H4 (cell line): ENCODE data around the gene LIN37. TPM values are rescaled to one million over a fixed set of nuclear protein-coding genes. Genes with fewer than 3 reads are reported as not detected.
A peak's percentile ranks its signal among the peaks of the same experiment; 100 is the strongest.
"Not testable (repeated sequence)": the region's sequence is repeated elsewhere in the genome, so short reads cannot be mapped to it uniquely, and the experiment has no call there.

Experiments used
- DNase-seq: peaks from one replicate; pipeline ENCODE4 v3.0.0-alpha.2; 2015; ENCODE audit warnings: low spot score
- total RNA-seq: library from RNA; depleted of rRNA; stranded (reverse); fragments of >200 nt; shearing (Covaris generic); gene quantifications from 2 replicates; pipeline ENCODE4 v1.2.3, GENCODE V29; 2014; rRNA removed

LIN37 gene
- total RNA-seq, 1 experiment from 2014 or later = 15.5 TPM

DNA sequence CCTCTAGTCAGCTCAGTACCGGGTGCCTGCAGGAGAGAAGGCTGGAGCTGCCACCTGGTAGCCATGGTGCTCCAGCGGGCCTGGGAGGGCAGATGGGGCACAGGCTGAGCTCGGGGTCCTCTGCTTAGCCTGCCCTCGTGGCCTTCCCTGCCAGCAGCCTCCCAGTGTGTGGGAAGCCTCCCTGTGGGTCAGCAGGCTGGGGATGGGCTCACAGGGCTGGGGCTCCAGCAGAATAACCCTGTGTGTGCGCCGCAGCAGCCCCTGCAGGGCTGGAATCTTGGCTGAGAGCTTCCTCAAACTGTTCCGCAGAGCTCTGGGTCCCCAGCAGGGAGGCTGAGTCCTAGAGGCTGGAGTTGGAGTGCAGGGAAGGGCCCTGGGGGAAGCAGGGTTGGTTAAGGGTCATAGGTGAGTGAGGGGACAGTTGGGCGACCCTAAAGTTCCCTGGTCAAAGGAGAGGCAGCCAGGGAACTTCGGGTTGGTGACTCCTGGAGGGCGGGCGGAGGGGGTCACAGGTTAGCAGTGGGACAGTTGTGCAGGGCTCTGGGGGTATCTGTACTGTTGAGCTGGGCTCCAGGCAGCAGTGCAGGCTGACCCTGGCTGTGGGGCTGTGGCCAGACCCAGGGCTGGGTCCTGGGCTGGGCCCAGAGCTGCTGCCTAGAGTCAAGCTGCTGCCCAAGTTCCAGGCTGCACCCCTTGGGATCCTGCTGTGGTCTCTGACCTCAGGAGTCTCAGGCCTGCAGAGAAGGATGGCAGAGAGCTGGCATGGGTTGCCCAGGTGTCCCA, 41.0 kb downstream of the LIN37 start:
- DNase-seq = no peak

DNA sequence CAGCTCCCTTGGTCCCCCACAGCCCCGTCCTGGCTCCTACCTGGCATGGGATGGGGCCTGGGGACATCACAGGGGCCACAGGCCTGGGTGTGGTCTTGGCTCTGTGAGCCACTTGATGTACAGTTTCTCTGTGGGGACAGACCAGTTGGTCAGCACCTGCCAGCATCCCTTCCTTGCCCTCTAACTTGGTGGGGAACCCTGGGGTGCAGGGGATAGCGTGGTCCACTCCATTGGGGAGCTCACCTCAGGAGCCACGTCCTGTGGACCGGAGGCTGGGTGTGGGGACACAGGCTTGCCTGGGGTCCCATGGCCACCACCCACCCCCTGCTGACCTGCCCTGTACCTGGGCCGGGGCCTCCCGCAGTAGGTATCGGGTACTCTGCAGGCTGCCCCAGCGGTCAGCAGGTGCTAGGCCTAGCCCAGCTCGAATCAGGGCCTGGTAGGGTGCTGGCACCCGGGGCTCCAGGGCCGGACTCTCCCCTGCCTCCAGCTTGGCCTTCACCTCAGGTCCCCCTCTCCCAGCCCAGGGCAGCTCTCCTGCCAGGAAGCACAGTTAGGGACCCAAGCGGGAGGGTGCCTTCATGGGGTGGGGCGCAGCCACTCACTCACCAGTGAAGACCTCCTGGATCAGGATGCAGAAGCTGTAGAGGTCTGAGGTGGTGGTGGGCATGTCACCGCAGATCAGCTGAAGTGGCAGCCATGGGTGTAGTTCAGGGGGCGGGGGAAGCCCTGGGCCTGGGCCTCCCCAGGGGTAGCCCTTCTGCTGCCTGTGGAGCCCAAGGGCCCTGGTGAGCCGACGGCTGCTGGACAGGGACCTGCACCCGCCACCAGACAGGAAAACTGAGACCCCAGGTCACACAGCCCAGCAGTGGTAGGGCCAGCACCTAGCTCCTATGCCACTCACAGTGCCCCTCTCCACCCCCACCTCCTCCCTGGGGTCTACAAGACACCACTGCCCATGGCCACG, 41.9 kb downstream of the LIN37 start:
- DNase-seq = no peak

DNA sequence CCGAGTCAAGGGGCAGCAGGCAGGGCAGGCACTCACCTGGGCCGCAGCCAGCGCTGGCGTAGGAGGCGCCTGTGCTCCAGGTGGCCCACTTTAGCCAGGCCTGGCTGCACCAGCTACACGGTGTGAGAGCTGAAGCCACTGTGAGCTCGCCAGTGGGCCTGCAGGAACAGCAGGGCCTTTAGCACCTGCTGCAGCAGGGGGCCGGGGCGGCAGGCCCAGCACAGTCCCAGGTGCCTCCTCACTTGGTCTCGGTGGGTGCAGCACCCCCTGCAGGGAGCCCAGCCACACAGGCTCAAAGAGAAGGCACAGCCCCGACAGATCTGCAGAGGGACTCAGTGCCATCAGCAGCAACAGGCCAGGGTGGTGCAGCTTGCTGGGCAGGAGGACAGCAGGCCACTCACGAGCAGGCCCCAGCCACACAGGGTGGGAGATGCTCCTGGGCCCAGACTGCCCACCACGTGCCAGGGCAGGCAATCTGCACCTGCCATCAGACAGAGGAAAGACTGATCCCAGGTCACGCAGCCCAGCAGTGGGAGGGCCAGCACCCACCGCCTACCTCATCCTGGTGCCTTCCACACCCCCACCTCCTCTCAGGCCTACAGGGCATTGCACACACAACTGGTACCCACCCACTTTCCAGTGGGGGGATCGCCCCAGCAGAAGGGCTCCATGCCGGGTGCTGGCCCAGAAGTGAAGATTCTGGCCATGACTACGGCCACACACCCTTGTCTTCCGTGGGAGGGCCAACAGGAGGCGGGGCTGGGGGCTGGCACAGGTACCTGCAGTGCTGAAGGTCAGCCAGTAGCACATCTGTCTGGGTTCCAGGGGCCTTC, 42.8 kb downstream of the LIN37 start:
- peak; percentile 23 for DNase-seq

DNA sequence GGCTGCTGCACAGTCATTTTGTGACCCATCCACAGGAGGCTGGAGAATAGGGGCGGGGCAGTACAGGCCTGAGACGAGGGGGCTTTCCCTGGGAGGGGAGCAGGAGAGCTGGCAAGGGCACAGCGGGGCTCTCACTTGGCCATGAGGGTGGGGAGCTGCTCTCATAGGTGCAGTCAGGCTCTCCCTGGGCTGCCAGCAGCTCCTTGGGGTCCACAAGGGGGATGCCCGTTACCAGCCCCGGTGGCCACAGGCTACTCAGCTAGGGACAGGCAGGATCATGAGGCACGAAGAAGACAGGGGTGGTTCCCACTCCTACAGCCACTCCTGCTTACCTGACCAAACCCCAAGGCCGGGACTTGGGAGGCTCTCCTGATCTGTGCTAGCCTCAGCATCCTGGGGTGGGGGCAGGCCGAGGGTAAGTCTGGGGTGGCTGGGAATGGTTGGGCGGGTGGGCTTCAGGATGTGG, 43.5 kb downstream of the LIN37 start:
- DNase-seq = no peak

DNA sequence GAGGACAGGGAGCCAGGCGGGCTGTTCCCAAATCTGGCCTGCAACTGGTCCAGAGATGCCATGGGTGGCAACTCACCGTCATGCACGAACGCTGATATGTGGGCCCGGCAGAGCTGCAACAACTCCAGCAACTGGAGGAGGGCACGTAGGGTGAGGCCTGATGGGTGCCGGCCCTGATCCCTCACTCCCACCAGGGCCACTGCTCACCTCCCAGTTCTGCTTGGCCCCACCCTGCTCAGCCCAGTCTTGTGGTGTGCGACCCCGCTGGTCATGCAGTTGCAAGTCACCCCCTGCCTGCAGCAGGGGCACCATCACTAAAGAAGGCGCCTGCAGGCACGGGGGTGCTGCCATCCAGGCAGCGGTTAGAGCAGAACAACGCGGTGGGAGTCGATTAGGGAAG, 43.9 kb downstream of the LIN37 start:
- DNase-seq = no peak

DNA sequence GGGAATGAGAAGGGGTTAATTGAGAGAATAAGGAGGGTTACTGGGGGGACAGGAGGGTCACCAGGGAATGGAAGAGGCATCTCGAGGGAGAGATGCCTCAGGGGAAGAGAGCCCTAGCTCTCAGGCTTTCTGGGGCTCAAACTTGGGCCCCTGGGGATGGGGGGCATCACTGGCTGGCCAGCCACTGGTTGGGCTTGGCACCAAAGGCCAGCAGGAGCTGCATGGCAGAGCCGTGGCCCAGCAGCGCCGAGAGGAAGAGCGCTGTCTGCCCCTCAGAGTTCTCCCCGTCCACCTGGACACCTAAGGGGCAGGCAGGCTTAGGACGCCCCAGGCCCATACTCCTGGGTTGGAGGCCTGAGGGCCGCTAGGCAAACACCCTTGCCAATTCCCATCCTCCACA, 44.5 kb downstream of the LIN37 start:
- DNase-seq = no peak

DNA sequence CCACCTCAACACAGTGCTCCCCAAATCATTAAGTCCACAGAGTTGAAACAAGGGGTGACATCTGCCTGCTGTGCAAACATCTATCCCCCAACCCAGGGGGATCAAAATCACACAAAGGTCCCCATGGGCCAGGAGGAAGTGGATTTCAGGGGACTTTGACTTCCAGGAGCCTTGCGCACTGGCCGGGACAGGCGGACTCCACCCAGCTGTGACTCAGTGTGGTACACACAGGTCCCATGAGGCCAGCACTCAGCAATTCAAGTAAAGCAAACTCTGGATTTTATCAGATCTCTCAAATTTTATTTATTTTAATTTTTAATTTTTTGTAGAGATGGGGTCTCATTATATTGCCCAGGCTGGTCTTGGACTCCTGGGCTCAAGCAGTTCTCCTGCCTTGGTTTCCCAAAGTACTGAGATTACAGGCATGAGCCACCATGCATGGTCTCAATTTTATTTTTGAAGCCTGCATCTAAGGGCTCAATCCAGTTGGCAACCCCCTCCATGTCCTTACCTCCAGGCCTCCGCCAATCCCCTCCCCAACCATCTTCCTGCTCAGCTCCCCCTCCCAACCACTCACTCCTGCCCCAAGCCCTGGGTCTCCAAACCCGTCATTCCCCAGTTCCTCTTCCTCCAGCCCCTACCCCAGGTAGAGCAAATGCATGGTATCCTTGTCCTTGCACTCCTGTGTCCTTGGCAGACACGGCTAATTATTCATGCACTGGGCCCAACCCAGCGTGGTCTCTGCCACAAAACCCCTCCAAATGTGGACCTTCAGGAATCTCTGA, 45.2 kb downstream of the LIN37 start:
- DNase-seq = no peak

DNA sequence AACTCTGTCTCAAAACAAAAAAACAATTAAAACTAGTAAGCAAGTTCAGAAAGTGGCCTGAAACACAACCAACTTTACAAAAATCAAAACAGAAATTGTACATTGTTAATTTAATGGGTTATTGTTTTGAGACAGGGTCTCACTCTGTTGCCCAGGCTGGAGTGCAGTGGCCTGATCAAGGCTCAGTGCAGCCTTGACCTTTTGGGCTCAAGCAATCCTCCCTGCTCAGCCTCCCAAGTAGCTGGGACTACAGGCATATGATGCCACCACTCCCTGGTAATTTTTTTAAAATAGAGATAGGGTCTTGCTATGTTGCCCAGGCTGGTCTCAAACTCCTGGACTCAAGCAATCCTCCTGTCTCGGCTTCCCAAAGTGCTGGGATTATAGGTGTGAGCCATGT, 47.2 kb downstream of the LIN37 start:
- DNase-seq = not testable (repeated sequence)

DNA sequence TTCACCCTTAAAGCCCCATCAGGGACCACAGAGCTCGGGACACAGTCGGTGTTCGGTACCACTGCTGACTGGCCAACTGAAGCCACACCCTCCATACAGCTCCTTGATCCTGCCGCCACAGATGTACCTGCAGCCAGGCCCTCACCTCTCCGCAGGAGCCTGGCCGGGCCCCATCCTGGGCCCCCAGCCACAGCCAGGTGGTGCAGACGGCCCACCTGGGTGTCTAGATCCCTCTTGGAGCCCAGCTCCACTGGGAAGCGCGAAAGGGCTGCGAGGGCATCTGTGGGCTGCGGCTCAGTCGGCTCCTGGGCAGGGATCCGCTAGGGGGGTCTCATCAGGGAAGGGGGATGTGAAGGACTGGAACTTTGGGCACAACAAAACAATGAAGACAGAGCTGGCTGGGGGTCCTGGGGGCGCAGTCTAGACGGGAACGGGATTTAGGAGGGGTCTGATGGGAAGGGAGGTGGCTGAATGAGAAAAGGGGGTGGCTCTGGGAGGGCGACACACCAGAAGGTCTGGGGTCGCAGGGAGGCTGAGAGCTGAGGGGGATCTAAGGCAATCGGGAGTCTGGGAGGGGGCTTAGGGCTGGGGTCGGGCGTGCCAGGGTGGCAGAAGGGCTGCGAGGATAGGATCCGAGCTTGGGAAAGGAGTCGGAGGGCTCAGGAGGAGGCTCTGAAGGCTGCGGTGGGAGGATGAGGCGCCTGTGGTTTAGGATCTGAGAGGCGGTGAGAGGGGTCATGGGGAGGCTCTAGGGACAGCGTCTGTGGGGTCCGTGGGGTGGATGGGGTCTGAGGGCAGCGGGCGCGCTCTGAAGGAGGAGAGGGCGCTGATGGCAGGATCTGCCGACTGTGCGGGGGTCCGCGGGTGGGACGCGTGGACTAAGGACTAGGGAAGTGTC, 48.5 kb downstream of the LIN37 start:
- no peak for DNase-seq

DNA sequence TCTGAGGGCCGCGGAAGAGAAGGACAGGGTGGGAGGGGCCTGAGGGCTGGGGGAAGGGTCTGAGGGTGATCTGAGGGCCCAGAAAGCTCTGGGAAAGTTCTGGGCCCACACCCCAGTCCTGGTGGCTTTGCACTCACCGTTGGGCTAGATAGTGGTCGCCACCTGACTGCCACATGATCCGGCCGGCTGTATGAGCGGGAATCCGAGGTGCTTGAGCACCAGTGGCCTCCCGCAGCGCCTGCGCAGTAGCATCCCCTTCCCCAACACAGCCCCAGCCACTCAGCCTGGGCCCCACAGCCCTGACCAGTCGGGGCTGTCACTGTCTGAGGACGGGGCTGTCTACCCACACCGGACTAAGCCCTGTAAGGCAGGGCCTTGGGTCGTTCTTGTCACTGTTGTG, 49.3 kb downstream of the LIN37 start:
- DNase-seq = no peak

DNA sequence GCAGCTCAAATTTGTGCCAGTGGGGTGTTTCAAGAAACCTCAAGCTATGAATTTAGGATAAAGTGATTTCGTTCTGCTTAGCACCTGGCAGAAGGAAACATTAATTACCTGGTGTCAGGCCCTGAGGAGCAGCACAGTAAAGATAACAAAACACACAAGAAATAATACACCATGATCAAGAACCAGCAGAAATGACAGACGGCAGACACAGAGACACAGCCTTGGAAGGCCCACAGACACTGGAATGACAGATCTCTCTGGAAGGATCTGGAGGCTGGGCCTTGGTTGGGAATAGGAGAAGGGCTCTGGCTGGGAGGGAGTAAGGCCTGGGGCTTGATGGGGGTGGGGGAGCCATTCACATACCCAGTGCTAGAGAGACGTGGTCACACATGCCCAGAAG, 53.5 kb downstream of the LIN37 start:
- no peak for DNase-seq

Other genes starting within 250 kb of the LIN37 start
- 19.6 and 34.6 TPM in 2 replicates for gene DMKN, start 234.9 kb upstream of the LIN37 start, total RNA-seq
- 0.45 TPM in 1 of 2 replicates, not detected in the other for gene SBSN, start 220.3 kb upstream of the LIN37 start, total RNA-seq
- gene GAPDHS, start 215.1 kb upstream of the LIN37 start, total RNA-seq = not detected in 2 replicates
- 306 and 341 TPM in 2 replicates for gene TMEM147, start 202.9 kb upstream of the LIN37 start, total RNA-seq
- not detected in 2 replicates for gene ATP4A, start 184.9 kb upstream of the LIN37 start, total RNA-seq
- not detected in 2 replicates for gene PMIS2, start 162.4 kb upstream of the LIN37 start, total RNA-seq
- 17.2 and 22.7 TPM in 2 replicates for gene HAUS5, start 135.8 kb upstream of the LIN37 start, total RNA-seq
- gene RBM42, start 119.5 kb upstream of the LIN37 start, total RNA-seq = 135 and 156 TPM in 2 replicates
- gene ETV2, start 106.8 kb upstream of the LIN37 start, total RNA-seq = 2.8 and 4.9 TPM in 2 replicates
- gene COX6B1, start 100.3 kb upstream of the LIN37 start, total RNA-seq = 1,937 and 2,103 TPM in 2 replicates
- not detected in 2 replicates for gene UPK1A, start 82.1 kb upstream of the LIN37 start, total RNA-seq
- not detected in 2 replicates for gene ZBTB32, start 44.0 kb upstream of the LIN37 start, total RNA-seq
- 4.9 and 8.8 TPM in 2 replicates for gene KMT2B, start 30.6 kb upstream of the LIN37 start, total RNA-seq
- 6.2 and 31.2 TPM in 2 replicates for gene IGFLR1, start 6.1 kb upstream of the LIN37 start, total RNA-seq
- gene U2AF1L4, start 3.2 kb upstream of the LIN37 start, total RNA-seq = 25.2 and 27.5 TPM in 2 replicates
- gene PSENEN, start 2.9 kb upstream of the LIN37 start, total RNA-seq = 91.4 and 100 TPM in 2 replicates
- gene HSPB6, start 8.5 kb downstream of the LIN37 start, total RNA-seq = not detected in 2 replicates
- gene PROSER3, start 9.6 kb downstream of the LIN37 start, total RNA-seq = 9.6 and 15.3 TPM in 2 replicates
- 1.5 and 2.2 TPM in 2 replicates for gene ARHGAP33, start 27.0 kb downstream of the LIN37 start, total RNA-seq
- gene PRODH2, start 64.3 kb downstream of the LIN37 start, total RNA-seq = not detected in 2 replicates
- gene NPHS1, start 103.9 kb downstream of the LIN37 start, total RNA-seq = not detected in 2 replicates
- 0.08 and 0.19 TPM in 2 replicates for gene KIRREL2, start 108.3 kb downstream of the LIN37 start, total RNA-seq
- gene APLP1, start 120.0 kb downstream of the LIN37 start, total RNA-seq = 28.7 and 45.8 TPM in 2 replicates
- 1.4 and 1.8 TPM in 2 replicates for gene NFKBID, start 152.0 kb downstream of the LIN37 start, total RNA-seq
- gene HCST, start 154.0 kb downstream of the LIN37 start, total RNA-seq = not detected in 2 replicates
- gene TYROBP, start 159.7 kb downstream of the LIN37 start, total RNA-seq = not detected in 2 replicates
- 4.6 and 5.6 TPM in 2 replicates for gene LRFN3, start 187.8 kb downstream of the LIN37 start, total RNA-seq
- gene SDHAF1, start 246.6 kb downstream of the LIN37 start, total RNA-seq = 40.4 and 61.9 TPM in 2 replicates